HG02981 (cell line): ENCODE results near the gene KCNN3.
"Not testable (repeated sequence)": the region's sequence is repeated elsewhere in the genome, so short reads cannot be mapped to it uniquely, and the experiment has no call there.

ENCODE experiments used
- ATAC-seq: cut with Tn5 transposase; IDR thresholded peaks from one replicate; pipeline ENCODE4 v1.9.1; 2021; ENCODE audit warnings: mild to moderate bottlenecking, moderate library complexity; ENCODE audit not compliant: unreplicated experiment

The KCNN3 gene

GRCh38 chr1:154670310-154671270, 199.5 kb downstream of the KCNN3 start:
- ATAC-seq = not testable (repeated sequence)

DNA sequence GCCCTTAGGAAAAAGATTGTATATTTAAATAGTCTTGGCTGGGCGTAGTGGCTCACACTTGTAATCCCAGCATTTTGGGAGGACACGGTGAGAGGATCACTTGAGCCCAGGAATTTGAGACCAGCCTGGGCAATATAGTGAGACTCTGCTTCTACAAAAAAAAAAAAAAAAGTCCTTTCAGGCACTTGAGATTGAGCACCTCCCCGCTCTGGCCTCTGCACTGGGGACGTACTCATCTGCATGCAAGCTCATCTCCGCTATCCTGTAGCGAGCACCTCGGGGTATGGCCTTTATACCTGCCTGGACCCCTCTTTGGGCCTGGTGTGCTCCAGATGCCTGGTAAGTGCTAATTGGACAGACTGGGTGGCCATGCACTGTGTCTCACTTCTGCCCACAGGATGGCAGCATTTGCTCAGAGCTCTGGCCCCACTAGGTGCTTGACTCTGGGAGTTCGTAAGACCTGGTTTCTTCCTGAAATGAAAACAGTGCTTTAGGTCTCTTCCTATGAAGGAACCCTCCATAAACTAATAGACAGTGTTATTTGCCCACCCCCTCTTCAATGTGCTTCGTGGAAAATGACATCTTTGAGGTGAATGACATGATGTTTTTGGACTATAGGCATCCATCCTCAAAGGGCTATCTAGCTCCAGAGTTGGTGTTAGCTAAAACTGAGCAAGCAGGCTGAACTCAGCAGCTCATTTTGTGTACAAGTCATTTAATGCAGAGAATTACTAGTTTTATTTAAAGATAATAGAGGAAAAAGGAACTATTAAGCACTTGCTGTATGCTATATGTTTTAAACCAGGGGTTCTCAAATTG, 200.4 kb downstream of the KCNN3 start:
- ATAC-seq = no peak

- no peak for ATAC-seq
Measured at GRCh38 chr1:154666051-154666790, 203.9 kb downstream of the KCNN3 start.

GRCh38 chr1:154664331-154665002, 205.6 kb downstream of the KCNN3 start:
- no peak for ATAC-seq

DNA sequence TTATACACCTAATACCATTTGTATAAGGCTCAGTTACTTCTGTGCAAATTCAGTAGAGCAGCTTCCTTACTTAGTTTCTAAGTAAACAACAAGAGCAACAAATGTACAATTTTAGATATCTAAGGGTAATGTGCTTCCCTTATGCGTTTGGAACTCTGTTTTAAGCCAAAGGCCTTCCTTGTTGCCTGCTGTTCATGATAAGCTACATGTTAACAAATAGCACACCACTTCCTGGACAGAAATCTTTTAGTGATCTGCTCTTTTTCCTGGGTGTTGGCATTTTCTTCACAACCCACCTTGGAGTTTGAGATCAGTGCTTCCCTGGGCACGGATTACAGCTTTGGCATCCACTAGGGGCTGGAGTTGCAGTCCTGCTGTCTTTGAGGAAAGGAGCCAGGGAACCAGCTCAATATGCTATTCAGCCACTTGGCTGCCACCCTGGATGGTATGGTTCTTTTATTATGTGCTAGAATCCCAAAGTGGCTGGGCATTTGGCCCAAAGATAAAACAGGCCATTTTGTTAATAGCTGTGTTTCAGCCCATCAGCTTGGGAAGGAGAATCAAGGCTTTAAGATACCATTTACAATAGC, 206.5 kb downstream of the KCNN3 start:
- no peak for ATAC-seq

GRCh38 chr1:154661110-154661509, 209.0 kb downstream of the KCNN3 start:
- ATAC-seq = no peak

DNA sequence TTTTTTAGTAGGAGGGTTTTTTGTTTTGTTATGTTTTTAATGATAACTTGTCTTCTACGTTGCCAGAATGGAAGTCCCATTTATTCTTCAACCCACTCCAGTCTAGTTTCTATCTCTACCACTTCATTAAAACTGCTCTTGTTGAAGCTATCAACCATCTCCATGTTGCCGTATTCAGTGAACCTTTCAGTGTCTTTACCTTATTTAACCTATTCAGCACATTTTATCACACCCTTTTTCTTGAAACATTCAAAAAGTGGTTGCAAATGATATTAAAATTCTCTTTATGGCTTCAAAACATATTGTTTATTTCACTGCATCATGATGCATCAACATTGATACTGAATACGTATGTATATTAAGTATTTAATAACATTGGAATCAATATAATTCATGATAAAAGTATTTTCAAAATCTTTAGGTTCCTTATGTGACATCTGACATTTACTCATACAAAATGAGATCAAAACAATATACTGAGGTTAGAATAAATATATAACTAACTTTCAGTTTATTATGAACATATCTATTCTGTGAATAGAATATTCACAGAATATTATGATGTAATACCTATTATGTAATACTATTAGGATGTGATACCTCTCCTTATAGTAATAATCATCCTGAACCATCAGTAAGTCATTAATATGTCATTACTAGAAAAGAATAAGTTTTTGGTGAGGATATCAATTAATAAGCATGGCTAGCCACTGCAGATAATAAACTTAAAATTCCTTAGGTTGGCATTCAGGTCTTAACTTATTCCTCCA, 210.1 kb downstream of the KCNN3 start:
- ATAC-seq = no peak

DNA sequence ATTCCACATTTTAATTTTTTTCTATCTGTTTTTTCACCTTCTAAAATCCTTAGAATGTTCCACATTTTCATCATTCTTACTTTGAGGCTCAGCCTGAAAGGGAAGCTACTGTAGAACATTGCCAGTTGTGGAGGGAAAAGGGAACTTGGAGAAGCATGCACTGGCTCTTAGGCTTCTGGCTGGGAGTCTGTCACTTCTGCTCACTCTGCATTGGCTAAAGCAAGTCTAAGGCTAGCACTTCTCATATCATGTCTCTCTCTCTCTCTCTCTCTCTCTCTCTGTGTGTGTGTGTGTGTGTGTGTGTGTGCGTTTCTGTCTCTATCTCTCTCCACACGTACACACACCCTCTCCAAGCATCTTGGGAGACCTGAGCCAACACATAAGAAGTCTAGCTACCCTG, 212.5 kb downstream of the KCNN3 start:
- ATAC-seq = no peak

DNA sequence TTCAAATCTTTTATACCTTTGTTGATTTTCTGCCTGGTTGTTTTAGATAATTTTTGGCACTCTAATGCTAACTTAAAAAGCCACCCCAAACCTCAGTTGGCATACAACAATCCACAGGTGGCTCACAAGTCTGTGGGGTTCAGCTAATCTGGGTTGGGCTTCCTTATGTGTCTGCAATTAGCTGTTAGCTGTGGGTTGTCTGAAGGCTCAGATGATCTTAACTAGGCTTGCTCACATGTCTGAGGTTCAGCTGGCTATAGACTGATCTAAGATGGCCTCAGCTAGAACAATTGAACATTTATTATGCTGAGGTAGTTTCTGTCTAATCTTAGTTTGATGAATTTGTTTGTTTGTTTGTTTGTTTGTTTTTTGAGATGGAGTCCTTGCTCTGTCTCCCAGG, 217.2 kb downstream of the KCNN3 start:
- ATAC-seq = no peak
